Fibroblast of skin of abdomen (primary cell): ENCODE measurements around the gene ILK.

Source experiments
- DNase-seq: peaks from one replicate; pipeline ENCODE4 v3.0.0-alpha.2; 2013

ILK gene

DNA sequence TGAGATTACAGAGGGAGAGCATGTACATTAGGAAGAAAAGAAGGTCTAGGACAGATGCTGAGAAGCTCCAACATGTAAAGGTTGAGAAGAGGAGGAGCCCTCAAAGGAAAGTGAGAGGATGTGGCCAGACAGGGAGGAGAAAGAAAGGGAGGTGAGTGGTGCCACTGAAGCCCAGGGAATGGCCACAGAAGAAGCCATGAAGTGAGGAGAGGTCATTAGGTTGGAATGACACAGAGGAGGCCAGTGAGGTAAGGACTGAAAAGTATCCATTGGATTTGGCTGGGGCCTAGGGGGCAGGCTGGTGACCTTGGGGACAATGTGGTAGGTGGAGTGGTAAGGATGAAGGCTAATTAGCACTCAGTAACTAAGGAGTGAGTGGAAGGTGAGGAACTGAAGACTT is 55.1 kb downstream of the ILK start:
- DNase-seq, result no peak
